GM23338 (cell line): ENCODE data around the gene KIAA1217.

Experiments used
- CREB1 ChIP-seq: fragments of 250-450 bp; sonication (Bioruptor Pico); IDR thresholded peaks from 2 replicates; pipeline ENCODE4 v1.5.0; 2020; ENCODE audit warnings: low read depth, mild to moderate bottlenecking, moderate library complexity
- ETS1 ChIP-seq: IDR thresholded peaks from 2 replicates; pipeline ENCODE4 v1.6.1; 2016; ENCODE audit warnings: antibody characterized with exemption
- EZH2 ChIP-seq: fragments of 200-600 bp; sonication (generic); IDR thresholded peaks from one replicate; pipeline ENCODE4 v1.8.0; 2017; ENCODE audit warnings: antibody characterized with exemption, mild to moderate bottlenecking, low read depth; ENCODE audit not compliant: unreplicated experiment
- EZH2phosphoT487 ChIP-seq: fragments of 200-600 bp; sonication (generic); IDR thresholded peaks from one replicate; pipeline ENCODE4 v1.8.1; 2018; ENCODE audit warnings: antibody characterized with exemption; ENCODE audit not compliant: unreplicated experiment
- JUNB ChIP-seq: IDR thresholded peaks from one replicate; pipeline ENCODE4 v1.6.1; 2016; ENCODE audit warnings: antibody characterized with exemption; ENCODE audit not compliant: unreplicated experiment
- NANOG ChIP-seq: IDR thresholded peaks from 2 replicates; pipeline ENCODE4 v1.6.1; 2016; ENCODE audit warnings: antibody characterized with exemption, borderline replicate concordance
- POLR2AphosphoS5 ChIP-seq: IDR thresholded peaks from 2 replicates; pipeline ENCODE4 v1.6.1; 2016; ENCODE audit warnings: antibody characterized with exemption, low read depth
- STAT1 ChIP-seq: IDR thresholded peaks from one replicate; pipeline ENCODE4 v1.6.1; 2016; ENCODE audit warnings: antibody characterized with exemption; ENCODE audit not compliant: unreplicated experiment
- ZNF114 ChIP-seq: fragments of 250-450 bp; sonication (Bioruptor Pico); IDR thresholded peaks from 2 replicates; pipeline ENCODE4 v1.5.0; 2020; ENCODE audit warnings: mild to moderate bottlenecking, moderate library complexity
- ZNF462 ChIP-seq: fragments of 250-450 bp; sonication (Bioruptor Pico); IDR thresholded peaks from 2 replicates; pipeline ENCODE4 v1.5.0; 2020; ENCODE audit warnings: mild to moderate bottlenecking, moderate library complexity
- TF ChIP-seq, protein P1 (sequence below), 2 experiments: fragments of 200-600 bp in 1 of 2; sonication (generic) in 1 of 2; conservative IDR thresholded peaks; 2 replicates each; pipeline versions ENCODE4 v1.5.1 to v1.6.1; 2016 to 2017; ENCODE audit warnings: antibody characterized with exemption in 2 of 2, low read depth in 2 of 2, mild to moderate bottlenecking in 2 of 2, moderate library complexity in 1 of 2
- TF ChIP-seq, protein P2 (sequence below): IDR thresholded peaks from one replicate; pipeline ENCODE4 v1.6.1; 2018; ENCODE audit warnings: antibody characterized with exemption; ENCODE audit not compliant: unreplicated experiment

DNA sequence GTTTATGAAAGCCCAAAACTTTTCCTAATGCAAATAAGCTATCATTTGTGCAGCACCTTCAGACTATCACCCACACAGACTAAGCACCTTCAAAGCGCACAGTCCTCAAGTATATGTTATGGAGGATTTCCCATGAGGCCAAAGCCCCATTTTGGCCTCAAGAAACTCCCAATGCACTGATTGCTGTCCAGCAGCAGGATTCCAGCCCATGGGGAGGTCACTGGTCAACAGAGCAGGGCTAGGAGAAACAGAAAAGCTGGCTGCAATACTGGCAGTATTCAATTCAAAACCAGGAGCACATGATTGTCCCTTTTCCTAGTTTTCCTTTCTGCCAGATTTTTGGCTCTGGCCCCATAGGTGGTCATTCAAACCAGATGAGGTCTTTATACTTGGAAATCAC, 24.5 kb upstream of the KIAA1217 start:
- TF ChIP-seq, protein P1, sequence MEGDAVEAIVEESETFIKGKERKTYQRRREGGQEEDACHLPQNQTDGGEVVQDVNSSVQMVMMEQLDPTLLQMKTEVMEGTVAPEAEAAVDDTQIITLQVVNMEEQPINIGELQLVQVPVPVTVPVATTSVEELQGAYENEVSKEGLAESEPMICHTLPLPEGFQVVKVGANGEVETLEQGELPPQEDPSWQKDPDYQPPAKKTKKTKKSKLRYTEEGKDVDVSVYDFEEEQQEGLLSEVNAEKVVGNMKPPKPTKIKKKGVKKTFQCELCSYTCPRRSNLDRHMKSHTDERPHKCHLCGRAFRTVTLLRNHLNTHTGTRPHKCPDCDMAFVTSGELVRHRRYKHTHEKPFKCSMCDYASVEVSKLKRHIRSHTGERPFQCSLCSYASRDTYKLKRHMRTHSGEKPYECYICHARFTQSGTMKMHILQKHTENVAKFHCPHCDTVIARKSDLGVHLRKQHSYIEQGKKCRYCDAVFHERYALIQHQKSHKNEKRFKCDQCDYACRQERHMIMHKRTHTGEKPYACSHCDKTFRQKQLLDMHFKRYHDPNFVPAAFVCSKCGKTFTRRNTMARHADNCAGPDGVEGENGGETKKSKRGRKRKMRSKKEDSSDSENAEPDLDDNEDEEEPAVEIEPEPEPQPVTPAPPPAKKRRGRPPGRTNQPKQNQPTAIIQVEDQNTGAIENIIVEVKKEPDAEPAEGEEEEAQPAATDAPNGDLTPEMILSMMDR (conservative IDR thresholded peaks at IDR 0.05; ENCODE audit: low read depth in 2 of 2): no peak
- TF ChIP-seq EZH2 (no peak), POLR2AphosphoS5 (no peak), NANOG (no peak), ZNF114 (CRISPR knock-in tag) (no peak), EZH2phosphoT487 (no peak), JUNB (no peak), STAT1 (no peak), ETS1 (no peak), CREB1 (CRISPR knock-in tag) (no peak), ZNF462 (no peak)
- TF ChIP-seq, protein P2, sequence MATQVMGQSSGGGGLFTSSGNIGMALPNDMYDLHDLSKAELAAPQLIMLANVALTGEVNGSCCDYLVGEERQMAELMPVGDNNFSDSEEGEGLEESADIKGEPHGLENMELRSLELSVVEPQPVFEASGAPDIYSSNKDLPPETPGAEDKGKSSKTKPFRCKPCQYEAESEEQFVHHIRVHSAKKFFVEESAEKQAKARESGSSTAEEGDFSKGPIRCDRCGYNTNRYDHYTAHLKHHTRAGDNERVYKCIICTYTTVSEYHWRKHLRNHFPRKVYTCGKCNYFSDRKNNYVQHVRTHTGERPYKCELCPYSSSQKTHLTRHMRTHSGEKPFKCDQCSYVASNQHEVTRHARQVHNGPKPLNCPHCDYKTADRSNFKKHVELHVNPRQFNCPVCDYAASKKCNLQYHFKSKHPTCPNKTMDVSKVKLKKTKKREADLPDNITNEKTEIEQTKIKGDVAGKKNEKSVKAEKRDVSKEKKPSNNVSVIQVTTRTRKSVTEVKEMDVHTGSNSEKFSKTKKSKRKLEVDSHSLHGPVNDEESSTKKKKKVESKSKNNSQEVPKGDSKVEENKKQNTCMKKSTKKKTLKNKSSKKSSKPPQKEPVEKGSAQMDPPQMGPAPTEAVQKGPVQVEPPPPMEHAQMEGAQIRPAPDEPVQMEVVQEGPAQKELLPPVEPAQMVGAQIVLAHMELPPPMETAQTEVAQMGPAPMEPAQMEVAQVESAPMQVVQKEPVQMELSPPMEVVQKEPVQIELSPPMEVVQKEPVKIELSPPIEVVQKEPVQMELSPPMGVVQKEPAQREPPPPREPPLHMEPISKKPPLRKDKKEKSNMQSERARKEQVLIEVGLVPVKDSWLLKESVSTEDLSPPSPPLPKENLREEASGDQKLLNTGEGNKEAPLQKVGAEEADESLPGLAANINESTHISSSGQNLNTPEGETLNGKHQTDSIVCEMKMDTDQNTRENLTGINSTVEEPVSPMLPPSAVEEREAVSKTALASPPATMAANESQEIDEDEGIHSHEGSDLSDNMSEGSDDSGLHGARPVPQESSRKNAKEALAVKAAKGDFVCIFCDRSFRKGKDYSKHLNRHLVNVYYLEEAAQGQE: no peak
